Keratinocyte (primary cell): Measurements from ENCODE around the gene NCK1. TPM values are rescaled to one million over a fixed set of nuclear protein-coding genes. Genes with fewer than 3 reads are reported as not detected.

ENCODE experiments used
- DNase-seq: peaks from one replicate; pipeline ENCODE4 v3.0.0-alpha.2; 2011; ENCODE audit warnings: low read depth, missing footprints, low spot score
- FAIRE-seq: peaks from 2 replicates; lab custom pipeline; 2011; peaks lifted over from hg19 to GRCh38; lab: Jason Lieb, UNC
- H2AFZ ChIP-seq: 2 replicates; pipeline ENCODE4 v1.6.0; 2012; ENCODE audit warnings: low read length, control low read depth, inconsistent platforms; ENCODE audit not compliant: control insufficient read depth
- H3K27ac ChIP-seq: 2 replicates; pipeline ENCODE4 v1.5.1; 2011; ENCODE audit warnings: low read length; ENCODE audit not compliant: control insufficient read depth, insufficient read depth
- H3K27me3 ChIP-seq: 3 replicates; pipeline ENCODE4 v1.6.0; 2011; ENCODE audit warnings: low read length; ENCODE audit not compliant: control insufficient read depth, insufficient read depth; ENCODE audit errors: extremely low read depth
- H3K36me3 ChIP-seq, 2 experiments: 2 replicates in 1 of 2; 3 replicates in 1 of 2; pipeline ENCODE4 v1.5.1; 2011; ENCODE audit warnings: low read length in 2 of 2, mild to moderate bottlenecking in 1 of 2; ENCODE audit not compliant: control insufficient read depth in 2 of 2, insufficient read depth in 2 of 2; ENCODE audit errors: extremely low read depth in 1 of 2
- H3K4me1 ChIP-seq: 3 replicates; pipeline ENCODE4 v1.5.1; 2011; ENCODE audit warnings: low read length; ENCODE audit not compliant: control insufficient read depth, insufficient read depth; ENCODE audit errors: extremely low read depth
- H3K4me2 ChIP-seq: 3 replicates; pipeline ENCODE4 v1.6.0; 2011; ENCODE audit warnings: low read depth, low read length; ENCODE audit not compliant: control insufficient read depth, insufficient read depth; ENCODE audit errors: extremely low read depth
- H3K4me3 ChIP-seq, 3 experiments: fragments of 200-600 bp in 1 of 3; sonication (generic) in 1 of 3; 2 replicates in 2 of 3; 3 replicates in 1 of 3; pipeline ENCODE4 v1.5.1; 2011 to 2016; ENCODE audit warnings: low read length in 3 of 3, mild to moderate bottlenecking in 3 of 3, control low read depth in 2 of 3, inconsistent platforms in 1 of 3, low read depth in 1 of 3, mixed read lengths in 1 of 3, mixed run types in 1 of 3, moderate library complexity in 1 of 3; ENCODE audit not compliant: control insufficient read depth in 2 of 3, insufficient read depth in 2 of 3; ENCODE audit errors: extremely low read depth in 1 of 3
- H3K79me2 ChIP-seq: 2 replicates; pipeline ENCODE4 v1.6.0; 2012; ENCODE audit warnings: low read length; ENCODE audit not compliant: control insufficient read depth, insufficient read depth
- H3K9ac ChIP-seq: 3 replicates; pipeline ENCODE4 v1.6.0; 2011; ENCODE audit warnings: low read length; ENCODE audit not compliant: control insufficient read depth, insufficient read depth; ENCODE audit errors: extremely low read depth
- H3K9me1 ChIP-seq: 3 replicates; pipeline ENCODE4 v1.6.0; 2011; ENCODE audit warnings: low read length; ENCODE audit not compliant: control insufficient read depth, insufficient read depth; ENCODE audit errors: extremely low read depth
- H3K9me3 ChIP-seq: 2 replicates; pipeline ENCODE4 v1.5.1; 2012; ENCODE audit warnings: low read depth, low read length; ENCODE audit not compliant: control insufficient read depth
- H4K20me1 ChIP-seq: 3 replicates; pipeline ENCODE4 v1.6.0; 2011; ENCODE audit warnings: low read length; ENCODE audit not compliant: control insufficient read depth, insufficient read depth; ENCODE audit errors: extremely low read depth
- CTCF ChIP-seq, 3 experiments: IDR thresholded peaks in 1 of 3; conservative IDR thresholded peaks in 1 of 3; optimal IDR thresholded peaks in 1 of 3; 2 replicates in 2 of 3; 3 replicates in 1 of 3; pipeline versions ENCODE3 to v1.5.1; 2011; ENCODE audit warnings: low read length in 3 of 3, mild to moderate bottlenecking in 3 of 3, moderate library complexity in 2 of 3, control low read depth in 1 of 3, inconsistent platforms in 1 of 3; ENCODE audit not compliant: insufficient read depth in 2 of 3; ENCODE audit errors: extremely low read depth in 1 of 3
- EZH2 ChIP-seq: IDR thresholded peaks from one replicate; pipeline ENCODE4 v1.6.1; 2012; ENCODE audit warnings: inconsistent platforms, mild to moderate bottlenecking, low read length, moderate library complexity
- dilution Hi-C: fragments of 300-500 bp; cut with MboI; formaldehyde crosslinking; loops from one replicate; pipeline ENCODE4 v1.7.0; 2020; ENCODE audit warnings: low sequenced_read_pairs; ENCODE audit not compliant: extremely low pct_ligation_motif_present
- polyA plus RNA-seq, 5 experiments: library from polyadenylated mRNA; depleted of rRNA in 3 of 5; stranded (reverse) in 3 of 5; stranded (forward) in 1 of 5; unstranded in 1 of 5; fragments of >200 nt; gene quantifications; 1 replicate in 1 of 5; 2 replicates in 3 of 5; 3 replicates in 1 of 5; pipeline versions ENCODE4 v1.2.1 to v1.2.3, GENCODE V29; 2011 to 2012; ENCODE audit warnings: missing spikeins in 2 of 5, low read depth in 1 of 5, low replicate concordance in 1 of 5

NCK1 gene
- polyA plus RNA-seq, 1 donor (not counting 4 experiments of a cell fraction or from before 2014, with no cell fraction given), result 57.9 TPM

- DNase-seq, result no peak
- H3K4me3 ChIP-seq, result peak overlapping the region; percentile 61 to 99 (median 99)
- peak overlapping the region; percentile 99 for H3K4me2 ChIP-seq
- dilution Hi-C loops, result no loop called here
- no peak overlapping the region for H2AFZ ChIP-seq
- H3K36me3 ChIP-seq, result peaks cover 0 to 15% of the 10 kb centered on the region in 2 experiments
- FAIRE-seq, result peak; percentile 39
- H3K27me3 ChIP-seq, result no peaks in the 10 kb centered on the region
- H3K9me3 ChIP-seq, result no peaks in the 10 kb centered on the region
- no peaks in the 10 kb centered on the region for H4K20me1 ChIP-seq
- no peaks in the 10 kb centered on the region for H3K9me1 ChIP-seq
- peak overlapping the region; percentile 94 for H3K9ac ChIP-seq
- peaks cover 50% of the 10 kb centered on the region for H3K4me1 ChIP-seq
- TF ChIP-seq CTCF (optimal IDR thresholded peaks at IDR 0.05 in 1 of 3, IDR thresholded peaks at IDR 0.05 in 1 of 3, conservative IDR thresholded peaks at IDR 0.05 in 1 of 3; ENCODE audit: extremely low read depth in 1 of 3, insufficient read depth in 2 of 3, low read length in 3 of 3) (no peak), EZH2 (no peak)
- peak overlapping the region; percentile 99 for H3K27ac ChIP-seq
- peaks cover 34% of the 10 kb centered on the region for H3K79me2 ChIP-seq
Observed at GRCh38 chr3:136959599-136959998, 97.6 kb downstream of the NCK1 start.

GRCh38 chr3:136960838-136961836 lies 99.1 kb downstream of the NCK1 start:
- peaks cover 0 to 15% of the 10 kb centered on the region in 2 experiments for H3K36me3 ChIP-seq
- H3K9me1 ChIP-seq, result no peaks in the 10 kb centered on the region
- peak overlapping the region; percentile 60 to 99 (median 61) for H3K4me3 ChIP-seq
- H4K20me1 ChIP-seq, result no peaks in the 10 kb centered on the region
- no peak for TF ChIP-seq EZH2
- TF ChIP-seq CTCF (optimal IDR thresholded peaks at IDR 0.05 in 1 of 3, IDR thresholded peaks at IDR 0.05 in 1 of 3, conservative IDR thresholded peaks at IDR 0.05 in 1 of 3; ENCODE audit: extremely low read depth in 1 of 3, insufficient read depth in 2 of 3, low read length in 3 of 3), result no peak
- dilution Hi-C loops, result no loop called here
- H3K27me3 ChIP-seq, result no peaks in the 10 kb centered on the region
- H3K9ac ChIP-seq, result peak overlapping the region; percentile 77
- H2AFZ ChIP-seq, result no peak overlapping the region
- FAIRE-seq (peak; percentile 86), DNase-seq (peak; percentile 70)
- no peaks in the 10 kb centered on the region for H3K9me3 ChIP-seq
- H3K4me1 ChIP-seq, result peaks cover 37% of the 10 kb centered on the region
- H3K4me2 ChIP-seq, result peak overlapping the region; percentile 99
- peaks cover 34% of the 10 kb centered on the region for H3K79me2 ChIP-seq
- peak overlapping the region; percentile 99 for H3K27ac ChIP-seq
